HepG2 (cell line): Measurements from ENCODE around the gene WNT5B. TPM values are rescaled to one million over a fixed set of nuclear protein-coding genes. Genes with fewer than 3 reads are reported as not detected.

Experiments used
- ATAC-seq: fragments of 200-7000 bp; cut with Tn5 transposase; 3 replicates; pipeline ENCODE4 v1.9.1; 2020; ENCODE audit warnings: mild to moderate bottlenecking, moderate library complexity
- BruUV-seq: library from RNA; stranded (reverse); fragments of 400-500 nt; replicated peaks from 2 replicates; lab custom pipeline; 2021; lab: Mats Ljungman, UMichigan
- CTCF ChIA-PET: fragments of 300-600 bp; formaldehyde crosslinking; extraction: SDS; loops from one replicate; lab custom pipeline; 2021; ENCODE audit warnings: low total read pairs, inconsistent platforms, low intra/inter-chr PET ratio; lab: Yijun Ruan, JAX
- POLR2A ChIA-PET: fragments of 350-600 bp; sonication (Branson Sonifier 250); formaldehyde crosslinking; loops from one replicate; lab custom pipeline; 2020; ENCODE audit warnings: antibody characterized with exemption, inconsistent platforms; lab: Yijun Ruan, JAX
- DNase-seq: peaks from one replicate; pipeline ENCODE4 v3.0.0-alpha.2; 2015; ENCODE audit warnings: low spot score
- FAIRE-seq: peaks from 3 replicates; lab custom pipeline; 2011; peaks lifted over from hg19 to GRCh38; lab: Jason Lieb, UNC
- H2AFZ ChIP-seq: one replicate; pipeline ENCODE4 v1.6.1; 2011; ENCODE audit warnings: low read length, inconsistent platforms
- H3K27ac ChIP-seq: fragments of 300-600 bp; 3 replicates; pipeline ENCODE4 v1.8.0; 2011; ENCODE audit warnings: mixed run types, mild to moderate bottlenecking, mixed read lengths, low read length, inconsistent platforms; ENCODE audit not compliant: insufficient read depth; ENCODE audit errors: extremely low read length
- H3K27me3 ChIP-seq, 2 experiments: fragments of 200-600 bp in 1 of 2; 2 replicates in 1 of 2; 3 replicates in 1 of 2; pipeline versions ENCODE4 v1.6.0 to v1.8.0; 2011; ENCODE audit warnings: low read length in 2 of 2, mild to moderate bottlenecking in 2 of 2, moderate library complexity in 2 of 2, inconsistent platforms in 1 of 2; ENCODE audit not compliant: insufficient read depth in 2 of 2, control insufficient read depth in 1 of 2
- H3K36me3 ChIP-seq, 2 experiments: fragments of 200-600 bp in 1 of 2; replicated peaks in 1 of 2; 2 replicates in 1 of 2; 3 replicates in 1 of 2; pipeline versions ENCODE4 v1.5.1 to v1.8.0; 2011; ENCODE audit warnings: low read length in 2 of 2, inconsistent platforms in 1 of 2; ENCODE audit not compliant: insufficient read depth in 2 of 2, control insufficient read depth in 1 of 2
- H3K4me1 ChIP-seq: 2 replicates; pipeline ENCODE4 v1.5.1; 2012; ENCODE audit warnings: low read length, inconsistent platforms; ENCODE audit not compliant: insufficient read depth
- H3K4me2 ChIP-seq: 2 replicates; pipeline ENCODE4 v1.6.0; 2011; ENCODE audit warnings: low read depth, low read length, inconsistent platforms
- H3K4me3 ChIP-seq, 3 experiments: fragments of 200-600 bp in 1 of 3; sonication (generic), shearing (Covaris generic) in 1 of 3; replicated peaks in 1 of 3; 2 replicates each; pipeline ENCODE4 v1.5.1; 2011 to 2016; ENCODE audit warnings: low read length in 3 of 3, inconsistent platforms in 2 of 3, low read depth in 2 of 3, mild to moderate bottlenecking in 2 of 3, control low read depth in 1 of 3, mixed read lengths in 1 of 3; ENCODE audit not compliant: insufficient read depth in 1 of 3
- H3K79me2 ChIP-seq: one replicate; pipeline ENCODE4 v1.6.1; 2011; ENCODE audit warnings: low read length, inconsistent platforms; ENCODE audit not compliant: insufficient read depth
- H3K9ac ChIP-seq: 2 replicates; pipeline ENCODE4 v1.6.0; 2011; ENCODE audit warnings: mild to moderate bottlenecking, low read depth, low read length, inconsistent platforms; ENCODE audit not compliant: insufficient read depth
- H3K9me3 ChIP-seq: 2 replicates; pipeline ENCODE4 v1.5.1; 2012; ENCODE audit warnings: mild to moderate bottlenecking, low read length
- H4K20me1 ChIP-seq: 2 replicates; pipeline ENCODE4 v1.6.0; 2011; ENCODE audit warnings: inconsistent platforms, mild to moderate bottlenecking, low read length, moderate library complexity; ENCODE audit not compliant: insufficient read depth
- DMTF1 ChIP-seq: sonication (generic); formaldehyde crosslinking; IDR thresholded peaks from 2 replicates; pipeline ENCODE4 v1.4.0; 2020; ENCODE audit warnings: mild to moderate bottlenecking, missing genetic modification reagents
- HMGA1 ChIP-seq: sonication (generic); formaldehyde crosslinking; conservative IDR thresholded peaks from 2 replicates; pipeline ENCODE4 v1.4.0; 2020; ENCODE audit warnings: missing genetic modification reagents
- LRRFIP1 ChIP-seq: sonication (generic); formaldehyde crosslinking; conservative IDR thresholded peaks from 2 replicates; pipeline ENCODE4 v1.4.0; 2020; ENCODE audit warnings: missing genetic modification reagents
- MATR3 ChIP-seq: sonication (generic); formaldehyde crosslinking; IDR thresholded peaks from 2 replicates; pipeline ENCODE4 v1.4.0; 2020; ENCODE audit warnings: missing genetic modification reagents
- MBNL3 ChIP-seq: fragments of 250-450 bp; sonication (Bioruptor Pico); conservative IDR thresholded peaks from 2 replicates; pipeline ENCODE4 v1.8.0; 2022; ENCODE audit warnings: mild to moderate bottlenecking, inconsistent platforms
- MZF1 ChIP-seq: sonication (generic); formaldehyde crosslinking; IDR thresholded peaks from 2 replicates; pipeline ENCODE4 v1.8.1; 2023; ENCODE audit warnings: mild to moderate bottlenecking, missing genetic modification reagents, borderline replicate concordance
- ZBTB34 ChIP-seq: sonication (generic); formaldehyde crosslinking; IDR thresholded peaks from 2 replicates; pipeline ENCODE4 v1.8.0; 2022; ENCODE audit warnings: mild to moderate bottlenecking, missing genetic modification reagents
- ZNF570 ChIP-seq: sonication (generic); formaldehyde crosslinking; IDR thresholded peaks from 2 replicates; pipeline ENCODE4 v1.4.0; 2020; ENCODE audit warnings: mild to moderate bottlenecking, missing genetic modification reagents, borderline replicate concordance
- ZNF574 ChIP-seq: sonication (generic); formaldehyde crosslinking; IDR thresholded peaks from 2 replicates; pipeline ENCODE4 v1.4.0; 2020; ENCODE audit warnings: missing genetic modification reagents
- ZNF737 ChIP-seq: sonication (generic); formaldehyde crosslinking; IDR thresholded peaks from 2 replicates; pipeline ENCODE4 v1.5.0; 2020; ENCODE audit warnings: missing genetic modification reagents, mild to moderate bottlenecking, borderline replicate concordance
- ZNF776 ChIP-seq: sonication (generic); formaldehyde crosslinking; IDR thresholded peaks from 2 replicates; pipeline ENCODE4 v1.4.0; 2020; ENCODE audit warnings: mild to moderate bottlenecking, missing genetic modification reagents
- WGBS: methylation state at CpG from one replicate; pipeline ENCODE4 v1.1.6; 2017; ENCODE audit warnings: low lambda C conversion rate; 5-methylcytosine and 5-hydroxymethylcytosine counted together
- in situ Hi-C: cut with HindIII; loops from 2 replicates; pipeline ENCODE4 v1.10.0; 2017; ENCODE audit warnings: low pct_unique_long_range_greater_than_20kb; ENCODE audit not compliant: extremely low pct_ligation_motif_present
- intact Hi-C: fragments of 100-400 bp; cut with micrococcal nuclease; formaldehyde crosslinking; loops from one replicate; pipeline ENCODE4 v1.10.0; 2022; ENCODE audit not compliant: unreplicated experiment
- polyA plus RNA-seq, 8 experiments: library from polyadenylated mRNA; depleted of rRNA in 3 of 8; stranded (reverse) in 7 of 8; unstranded in 1 of 8; fragments of >200 nt; fragmentation: Illumina TruSeq in 4 of 8; extraction: Trizol in 4 of 8; gene quantifications; 2 replicates each; pipeline versions ENCODE4 v1.2.1 to v1.2.3, GENCODE V29; 2011 to 2016; ENCODE audit warnings: low read depth in 4 of 8, missing spikeins in 1 of 8, mixed read lengths in 1 of 8; ENCODE audit not compliant: insufficient read depth in 1 of 8
- total RNA-seq, 5 experiments: library from RNA; depleted of rRNA; stranded (reverse); fragments of >200 nt; fragmentation: Illumina TruSeq; extraction: Trizol; gene quantifications; 2 replicates each; pipeline ENCODE4 v1.2.3, GENCODE V29; 2016; ENCODE audit warnings: low read depth in 1 of 5

WNT5B gene
- total and polyA plus RNA-seq, 2 of the 13 experiments (the other 11 are each of a cell fraction or from before 2014, with no cell fraction given): 0.04 TPM; not detected in 1

- 0 out of 2 replicates have a peak, but pooled peaks have one; percentile 32 for TF ChIP-seq ZNF776 (CRISPR knock-in tag)
- TF ChIP-seq ZNF574 (CRISPR knock-in tag): 0 out of 2 replicates have a peak, but pooled peaks have one; percentile 14
Measured at GRCh38 chr12:1628666-1629337, at the start of gene WNT5B (continued).

GRCh38 chr12:1579651-1580435 lies 49.2 kb upstream of the WNT5B start:
- no peak overlapping the region for H3K4me2 ChIP-seq
- no peak overlapping the region for H3K27ac ChIP-seq
- ChIA-PET CTCF (no interaction called here), POLR2A (no interaction called here)
- BruUV-seq: no TSS peak
- no peak overlapping the region for H2AFZ ChIP-seq
- no peaks in the 10 kb centered on the region for H3K79me2 ChIP-seq
- intact Hi-C loops: no loop called here
- H3K4me3 ChIP-seq: no peak overlapping the region
- ATAC-seq: no peak
- WGBS: 33% methylated on average over 9 of the region's 11 CpGs
- peaks cover 42% of the 10 kb centered on the region for H3K4me1 ChIP-seq
- FAIRE-seq: no peak
- DNase-seq: no peak
- in situ Hi-C loops: loop anchor here (5.0 to 25.0 kb wide), 2 partner anchors 463 to 1018 kb away; no protein-coding TSS in a partner anchor
- no peaks in the 10 kb centered on the region for H4K20me1 ChIP-seq
- H3K9me3 ChIP-seq: no peaks in the 10 kb centered on the region
- no peaks in the 10 kb centered on the region for H3K36me3 ChIP-seq
- peaks cover 12 to 40% of the 10 kb centered on the region in 2 experiments; a peak in 3 of 5 replicates for H3K27me3 ChIP-seq
- H3K9ac ChIP-seq: no peak overlapping the region
- TF ChIP-seq ZNF570 (no peak), LRRFIP1 (CRISPR knock-in tag) (no peak), ZNF737 (CRISPR knock-in tag) (no peak), MATR3 (no peak), MZF1 (CRISPR knock-in tag) (no peak), DMTF1 (no peak), MBNL3 (CRISPR knock-in tag) (no peak), HMGA1 (CRISPR knock-in tag) (no peak), ZBTB34 (CRISPR knock-in tag) (no peak)
